Mucosa of stomach (tissue), 1 donor: Measurements from ENCODE around the gene ANKRD49.

ENCODE experiments used
- H3K27me3 ChIP-seq: one replicate; pipeline ENCODE4 v1.7.0; 2013; ENCODE audit warnings: mild to moderate bottlenecking, low read length; ENCODE audit not compliant: control insufficient read depth, insufficient read depth
- H3K36me3 ChIP-seq: one replicate; pipeline ENCODE4 v1.7.0; 2013; ENCODE audit warnings: low read length; ENCODE audit not compliant: control insufficient read depth, insufficient read depth
- H3K4me1 ChIP-seq: one replicate; pipeline ENCODE4 v1.7.0; 2013; ENCODE audit warnings: mild to moderate bottlenecking, low read length; ENCODE audit not compliant: control insufficient read depth, insufficient read depth
- H3K4me3 ChIP-seq: one replicate; pipeline ENCODE4 v1.7.0; 2013; ENCODE audit warnings: low read length
- H3K9ac ChIP-seq: one replicate; pipeline ENCODE4 v1.7.0; 2013; ENCODE audit warnings: mild to moderate bottlenecking, low read length, moderate library complexity
- H3K9me3 ChIP-seq: one replicate; pipeline ENCODE4 v1.7.0; 2013; ENCODE audit warnings: mild to moderate bottlenecking, low read length, moderate library complexity; ENCODE audit not compliant: control insufficient read depth
- donor health status: Pancreatic carcinoma.

The ANKRD49 gene, protein sequence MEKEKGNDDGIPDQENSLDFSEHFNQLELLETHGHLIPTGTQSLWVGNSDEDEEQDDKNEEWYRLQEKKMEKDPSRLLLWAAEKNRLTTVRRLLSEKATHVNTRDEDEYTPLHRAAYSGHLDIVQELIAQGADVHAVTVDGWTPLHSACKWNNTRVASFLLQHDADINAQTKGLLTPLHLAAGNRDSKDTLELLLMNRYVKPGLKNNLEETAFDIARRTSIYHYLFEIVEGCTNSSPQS

DNA sequence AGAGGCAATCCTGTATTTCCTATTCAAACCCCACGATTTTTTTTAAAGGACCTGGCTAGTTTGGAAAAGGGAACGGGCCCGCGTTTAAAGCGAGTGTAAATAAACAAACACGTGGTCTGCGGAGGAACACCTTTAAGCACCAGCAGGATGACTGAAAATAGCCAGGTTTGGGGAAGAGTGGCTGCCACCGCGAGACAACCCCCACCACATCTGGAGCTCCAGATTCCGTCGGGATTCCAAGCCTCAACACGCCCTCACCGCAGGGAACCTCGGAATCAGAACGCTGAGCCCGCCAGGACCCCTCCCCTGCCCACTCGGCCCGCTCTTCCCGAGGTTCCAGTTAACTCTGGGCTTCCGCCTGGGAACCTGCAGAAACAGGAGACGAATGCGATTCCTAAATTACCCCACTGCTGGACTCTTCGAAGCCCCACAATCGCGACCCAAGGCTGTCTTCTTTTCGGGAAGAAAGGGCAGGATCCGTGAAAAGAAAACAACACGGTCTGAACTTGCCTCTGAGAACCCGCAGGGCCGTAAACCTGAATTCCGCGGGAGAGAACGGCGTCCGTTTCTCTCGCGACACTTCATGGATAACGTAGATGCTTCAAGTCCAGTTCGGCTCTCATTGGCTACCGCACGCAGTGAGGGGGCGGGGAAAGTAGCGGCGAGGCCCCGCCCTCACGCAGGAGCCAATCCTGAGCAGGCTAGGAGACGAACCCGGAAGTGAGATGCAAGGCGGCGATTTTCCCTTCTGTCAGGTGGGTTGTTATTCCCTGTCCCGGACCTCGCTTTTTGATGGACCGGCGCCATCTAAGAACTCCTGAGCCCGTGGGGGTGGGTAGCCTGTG is at the start of gene ANKRD49, which contains the start of gene MRE11:
Gene ANKRD49, plus strand, starts transcription at position 704 of the 845 bp plus-strand sequence. CDS start 2,710 bp downstream, outside the sequence.
Gene MRE11, minus strand, starts transcription at position 564 of the 845 bp plus-strand sequence. CDS start 1,043 bp downstream, outside the sequence.
- peak within 1 kb of the TSS; percentile 99 for H3K4me3 ChIP-seq
- H3K27me3 ChIP-seq, result no peaks in the 10 kb centered on the region
- peak within 1 kb of the TSS; percentile 86 for H3K9ac ChIP-seq
- no peaks in the 10 kb centered on the region for H3K36me3 ChIP-seq
- H3K9me3 ChIP-seq, result no peaks in the 10 kb centered on the region
- H3K4me1 ChIP-seq, result no peaks in the 10 kb centered on the region

DNA sequence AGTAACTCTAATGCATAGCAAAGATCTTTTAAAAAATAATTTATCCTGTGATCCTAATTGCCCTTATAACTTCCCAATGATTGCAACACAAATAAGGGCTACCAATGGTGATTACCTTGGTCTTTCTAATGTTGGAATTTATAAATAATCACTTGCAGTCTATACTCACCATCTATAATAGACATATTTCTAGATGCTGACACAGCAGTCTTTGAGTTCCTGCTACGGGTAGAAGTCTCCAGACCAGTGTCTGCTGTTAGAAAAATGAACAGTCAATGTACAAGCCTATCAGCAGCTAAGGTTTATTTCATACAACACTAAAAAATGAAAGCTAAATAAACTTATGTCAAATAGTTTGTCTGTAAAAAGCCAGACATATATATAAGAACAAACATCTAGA is 48.1 kb upstream of the ANKRD49 start:
- Histone ChIP-seq H3K9me3 (no peaks in the 10 kb centered on the region), H3K36me3 (no peaks in the 10 kb centered on the region), H3K4me3 (no peak overlapping the region), H3K27me3 (no peaks in the 10 kb centered on the region), H3K4me1 (no peaks in the 10 kb centered on the region), H3K9ac (no peak overlapping the region)

DNA sequence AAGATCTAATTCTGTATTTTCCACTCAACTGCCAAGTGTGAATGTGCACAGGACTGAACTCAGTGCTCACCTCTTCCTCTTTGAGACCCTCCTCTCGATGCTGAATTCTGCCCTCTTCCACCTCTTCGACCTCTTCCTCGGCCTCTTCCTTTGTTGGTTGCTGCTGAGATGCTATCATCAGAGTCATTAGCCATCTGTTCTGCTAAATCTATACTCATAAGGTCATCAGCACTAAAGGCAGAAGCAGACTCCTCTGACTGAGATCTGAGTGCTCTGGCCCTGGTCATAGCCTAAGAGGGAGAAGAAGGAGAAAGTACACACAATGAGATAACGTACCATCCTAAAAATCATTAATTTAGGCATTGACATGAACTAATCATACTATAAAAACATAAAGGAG is 46.6 kb upstream of the ANKRD49 start:
- Histone ChIP-seq H3K4me3 (no peak overlapping the region), H3K9ac (no peak overlapping the region), H3K36me3 (no peaks in the 10 kb centered on the region), H3K9me3 (no peaks in the 10 kb centered on the region), H3K4me1 (no peaks in the 10 kb centered on the region), H3K27me3 (no peaks in the 10 kb centered on the region)

DNA sequence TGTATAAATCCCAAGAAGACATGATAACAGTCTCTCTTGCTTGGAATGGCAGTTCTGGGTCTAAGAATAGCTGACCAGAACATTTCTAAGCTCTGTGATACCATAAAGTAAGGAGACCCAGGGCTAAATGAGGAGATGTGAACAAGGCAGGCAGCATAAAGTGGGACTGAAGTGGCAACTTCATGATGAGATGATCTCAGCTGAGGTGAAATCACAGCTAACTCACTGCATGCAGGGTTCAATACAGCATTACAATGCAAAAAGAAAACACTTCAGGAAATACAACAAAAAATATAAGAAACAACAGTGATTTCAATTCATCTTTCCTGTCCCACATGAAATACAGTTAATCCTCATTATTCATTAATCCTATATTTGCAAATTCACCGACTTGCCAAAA is 44.8 kb upstream of the ANKRD49 start:
- no peaks in the 10 kb centered on the region for H3K9me3 ChIP-seq
- no peaks in the 10 kb centered on the region for H3K36me3 ChIP-seq
- no peak overlapping the region for H3K4me3 ChIP-seq
- no peaks in the 10 kb centered on the region for H3K27me3 ChIP-seq
- H3K9ac ChIP-seq, result no peak overlapping the region
- no peaks in the 10 kb centered on the region for H3K4me1 ChIP-seq

DNA sequence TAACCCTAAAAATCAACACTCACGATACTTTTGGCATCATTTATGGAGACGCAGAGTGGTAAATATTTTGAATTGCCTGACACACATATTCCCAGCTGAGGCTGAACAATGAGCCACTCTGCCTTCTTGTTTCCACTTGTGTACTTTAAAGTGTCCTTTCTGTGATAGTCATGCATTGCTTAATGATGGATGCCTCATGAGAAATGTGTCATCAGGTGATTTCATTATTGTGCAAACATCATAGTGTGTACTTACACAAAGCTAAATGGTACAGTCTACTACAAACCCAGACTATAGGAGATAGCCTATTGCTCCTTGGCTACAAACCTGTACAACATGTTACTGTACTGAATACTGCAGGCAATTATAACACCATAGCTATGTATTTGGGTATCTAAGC is 44.3 kb upstream of the ANKRD49 start:
- Histone ChIP-seq H3K4me1 (no peaks in the 10 kb centered on the region), H3K4me3 (no peak overlapping the region), H3K9ac (no peak overlapping the region), H3K27me3 (no peaks in the 10 kb centered on the region), H3K9me3 (no peaks in the 10 kb centered on the region), H3K36me3 (no peaks in the 10 kb centered on the region)

DNA sequence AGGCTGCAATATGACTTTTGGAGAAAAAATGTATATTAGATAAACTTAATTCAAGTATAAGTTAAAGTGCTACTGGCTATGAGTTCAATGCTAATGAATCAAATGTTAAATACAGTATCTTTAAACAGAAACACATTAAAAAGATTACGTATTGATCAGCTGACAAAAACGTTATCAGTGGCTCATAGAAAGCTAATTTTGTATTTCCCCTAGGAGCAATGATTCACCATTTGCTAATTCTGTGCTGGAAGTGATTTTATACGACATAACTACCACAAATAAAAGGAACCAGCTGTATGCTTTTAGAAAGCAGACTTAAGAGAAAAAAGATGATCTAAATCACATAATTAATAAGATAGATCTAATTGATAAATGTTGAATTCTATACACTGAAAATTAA is 43.7 kb upstream of the ANKRD49 start:
- Histone ChIP-seq H3K4me1 (no peaks in the 10 kb centered on the region), H3K36me3 (no peaks in the 10 kb centered on the region), H3K27me3 (no peaks in the 10 kb centered on the region), H3K9me3 (no peaks in the 10 kb centered on the region), H3K9ac (no peak overlapping the region), H3K4me3 (no peak overlapping the region)

DNA sequence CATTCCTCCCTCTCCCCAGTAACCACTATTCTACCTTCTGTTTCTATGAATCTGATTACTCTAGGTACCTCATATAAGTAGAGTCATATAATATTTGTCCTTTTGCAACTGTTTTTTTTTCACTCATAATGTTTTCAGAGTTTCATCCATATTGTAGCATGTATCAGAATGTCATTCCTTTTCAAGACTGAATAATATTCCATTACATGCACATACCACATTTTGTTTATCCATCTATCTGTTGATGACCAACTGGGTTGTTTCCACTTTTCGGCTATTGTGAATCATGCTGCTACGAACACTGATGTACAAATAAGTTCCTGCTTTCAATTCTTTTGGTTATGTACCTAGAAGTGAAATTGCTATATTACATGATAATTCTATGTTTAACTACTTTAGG is 40.8 kb upstream of the ANKRD49 start:
- no peaks in the 10 kb centered on the region for H3K27me3 ChIP-seq
- H3K4me3 ChIP-seq, result no peak overlapping the region
- H3K4me1 ChIP-seq, result no peaks in the 10 kb centered on the region
- no peak overlapping the region for H3K9ac ChIP-seq
- H3K9me3 ChIP-seq, result no peaks in the 10 kb centered on the region
- H3K36me3 ChIP-seq, result no peaks in the 10 kb centered on the region

DNA sequence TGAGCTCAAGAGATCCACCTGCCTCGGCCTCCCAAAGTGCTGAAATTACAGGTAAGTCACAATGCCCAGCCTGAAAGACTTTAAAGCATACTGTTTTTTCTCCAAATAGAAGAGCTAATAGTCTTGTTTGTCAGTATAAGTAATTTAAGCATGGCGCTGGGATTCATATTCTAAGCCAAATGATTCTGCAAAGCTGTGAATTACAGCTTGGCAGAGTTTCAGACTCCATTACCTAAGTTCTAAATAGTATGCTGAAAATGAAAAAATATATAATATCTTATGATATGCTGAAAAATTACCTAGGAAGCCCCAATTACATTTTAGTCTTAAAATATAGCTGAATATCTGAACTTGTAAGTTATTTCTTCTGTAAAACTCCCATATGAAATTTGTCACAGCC is 39.5 kb upstream of the ANKRD49 start:
- Histone ChIP-seq H3K4me3 (no peak overlapping the region), H3K27me3 (no peaks in the 10 kb centered on the region), H3K9me3 (no peaks in the 10 kb centered on the region), H3K36me3 (no peaks in the 10 kb centered on the region), H3K4me1 (no peaks in the 10 kb centered on the region), H3K9ac (no peak overlapping the region)

DNA sequence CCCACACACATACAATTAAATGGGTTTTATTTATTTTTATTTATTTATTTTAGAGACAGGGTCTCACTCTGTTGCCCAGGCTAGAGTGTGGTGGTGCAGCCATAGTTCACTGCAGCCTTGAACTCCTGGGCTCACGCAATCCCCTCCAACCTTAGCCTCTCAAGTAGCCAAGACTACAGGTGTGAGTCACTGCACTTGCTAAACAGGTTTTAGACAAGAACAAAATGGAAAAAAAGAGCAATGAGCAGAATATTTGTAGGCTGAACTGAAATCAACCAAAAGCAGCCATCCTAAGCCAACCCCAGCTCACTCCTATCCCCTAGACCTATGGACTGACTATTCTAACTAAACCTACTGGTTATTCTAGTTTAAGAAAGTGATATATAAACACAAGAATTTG is 37.9 kb upstream of the ANKRD49 start:
- Histone ChIP-seq H3K27me3 (no peaks in the 10 kb centered on the region), H3K9me3 (no peaks in the 10 kb centered on the region), H3K36me3 (no peaks in the 10 kb centered on the region), H3K4me1 (no peaks in the 10 kb centered on the region), H3K4me3 (no peak overlapping the region), H3K9ac (no peak overlapping the region)

DNA sequence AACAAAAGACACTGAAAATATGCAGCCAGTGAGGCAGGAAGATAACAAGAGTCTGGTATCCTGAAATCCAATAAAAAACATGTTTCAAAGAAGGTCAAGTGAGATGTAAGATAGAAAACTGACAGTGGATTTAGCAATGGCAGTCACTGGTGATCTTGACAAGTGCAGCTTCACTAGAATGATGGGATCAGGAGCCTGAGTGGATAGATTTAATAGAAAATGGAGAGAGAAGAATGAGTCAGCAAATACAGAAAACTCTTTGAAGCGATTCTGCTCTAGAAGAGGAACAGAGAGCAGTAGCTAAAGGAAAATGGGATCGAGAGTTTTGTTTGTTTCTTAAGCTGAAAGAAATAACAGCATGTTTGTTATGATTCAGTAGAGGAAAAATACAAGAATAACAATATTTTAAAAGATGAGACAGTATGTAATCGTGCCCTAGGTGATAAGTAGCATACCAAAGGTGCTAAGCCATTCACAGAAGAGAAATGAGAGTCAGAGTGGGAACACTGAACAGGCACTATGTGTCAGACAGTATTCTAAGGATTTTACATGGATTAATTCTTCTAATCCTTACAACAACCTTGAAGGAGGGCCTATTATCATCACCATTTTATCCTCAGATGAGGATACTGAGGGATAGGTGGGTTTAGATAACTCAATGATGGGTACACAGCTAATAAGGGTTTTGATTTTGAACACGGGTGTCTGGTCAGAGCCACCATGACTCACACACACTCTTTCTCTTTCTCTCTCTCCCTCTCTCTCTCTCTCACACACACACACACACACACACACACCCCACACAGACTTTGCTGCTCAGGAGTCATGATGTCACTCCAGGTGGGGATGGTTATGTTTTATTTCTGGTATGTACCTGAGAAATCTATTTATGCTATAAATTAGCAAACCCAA is 36.4 kb upstream of the ANKRD49 start:
- H3K9ac ChIP-seq, result no peak overlapping the region
- H3K9me3 ChIP-seq, result no peaks in the 10 kb centered on the region
- no peaks in the 10 kb centered on the region for H3K36me3 ChIP-seq
- no peak overlapping the region for H3K4me3 ChIP-seq
- H3K4me1 ChIP-seq, result no peaks in the 10 kb centered on the region
- no peaks in the 10 kb centered on the region for H3K27me3 ChIP-seq

DNA sequence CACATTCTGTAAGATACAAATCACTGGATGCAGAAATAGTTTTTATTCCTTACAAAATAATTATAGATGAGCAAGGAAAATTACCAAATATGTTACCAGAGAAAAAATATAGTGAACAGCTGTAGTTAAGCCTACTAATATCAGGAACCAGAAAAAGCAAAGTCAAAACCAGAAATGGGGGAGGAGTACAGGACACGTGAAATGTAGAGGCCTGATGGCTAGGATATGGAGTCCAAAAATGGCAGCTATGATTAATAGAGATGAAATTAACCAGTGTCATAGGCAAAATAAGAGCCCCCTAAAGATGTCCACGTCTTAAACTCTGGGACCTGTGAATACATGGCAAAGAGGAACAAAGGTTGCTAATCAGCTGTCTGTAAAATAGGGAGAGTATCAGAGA is 34.2 kb upstream of the ANKRD49 start:
- H3K9me3 ChIP-seq, result no peaks in the 10 kb centered on the region
- no peaks in the 10 kb centered on the region for H3K36me3 ChIP-seq
- no peak overlapping the region for H3K4me3 ChIP-seq
- no peak overlapping the region for H3K9ac ChIP-seq
- no peaks in the 10 kb centered on the region for H3K27me3 ChIP-seq
- no peaks in the 10 kb centered on the region for H3K4me1 ChIP-seq

DNA sequence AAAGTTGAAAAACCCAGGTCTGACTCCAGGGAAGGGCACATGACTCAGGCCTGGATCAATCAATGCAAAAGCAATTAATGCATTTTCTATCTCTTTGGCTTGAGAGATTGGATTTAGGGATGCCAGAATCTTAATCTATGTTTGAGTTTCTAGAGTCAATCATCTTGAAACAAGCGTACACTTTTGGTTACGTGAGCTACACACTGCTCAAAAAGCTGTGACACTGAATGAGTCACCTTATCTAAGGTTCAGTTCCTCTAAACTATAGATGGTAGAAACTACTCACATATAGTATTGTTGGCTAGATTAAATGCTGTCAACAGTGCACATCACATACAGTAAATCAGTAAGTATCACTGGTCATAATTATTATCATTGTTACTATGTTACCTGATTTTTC is 24.4 kb upstream of the ANKRD49 start:
- no peaks in the 10 kb centered on the region for H3K27me3 ChIP-seq
- H3K4me3 ChIP-seq, result no peak overlapping the region
- H3K36me3 ChIP-seq, result no peaks in the 10 kb centered on the region
- H3K9me3 ChIP-seq, result no peaks in the 10 kb centered on the region
- H3K9ac ChIP-seq, result no peak overlapping the region
- H3K4me1 ChIP-seq, result no peaks in the 10 kb centered on the region
